HepG2 (cell line): ENCODE results near the gene WDHD1. TPM values are rescaled to one million over a fixed set of nuclear protein-coding genes. Genes with fewer than 3 reads are reported as not detected.

Source experiments
- AFF4 ChIP-seq: sonication (generic); formaldehyde crosslinking; IDR thresholded peaks from 2 replicates; pipeline ENCODE4 v1.4.0; 2020; ENCODE audit warnings: missing genetic modification reagents
- ATRX ChIP-seq: sonication (generic); formaldehyde crosslinking; IDR thresholded peaks from 2 replicates; pipeline ENCODE4 v1.4.0; 2020; ENCODE audit warnings: missing genetic modification reagents, borderline replicate concordance
- CREM ChIP-seq, 2 experiments: sonication (generic) in 1 of 2; formaldehyde crosslinking in 1 of 2; IDR thresholded peaks; 2 replicates each; pipeline versions ENCODE4 v1.4.0 to v1.6.1; 2016 to 2020; ENCODE audit warnings: antibody characterized with exemption in 1 of 2, mild to moderate bottlenecking in 1 of 2, missing genetic modification reagents in 1 of 2
- KDM3A ChIP-seq: IDR thresholded peaks from 2 replicates; pipeline ENCODE4 v1.6.1; 2018; ENCODE audit warnings: low read depth, missing compliant biosample characterization
- ZBTB10 ChIP-seq: sonication (generic); formaldehyde crosslinking; IDR thresholded peaks from 2 replicates; pipeline ENCODE4 v1.4.0; 2020; ENCODE audit warnings: missing genetic modification reagents, borderline replicate concordance
- ZNF124 ChIP-seq: sonication (generic); formaldehyde crosslinking; IDR thresholded peaks from 2 replicates; pipeline ENCODE4 v1.4.0; 2020; ENCODE audit warnings: missing genetic modification reagents
- ZNF367 ChIP-seq: sonication (generic); formaldehyde crosslinking; IDR thresholded peaks from 2 replicates; pipeline ENCODE4 v1.4.0; 2020; ENCODE audit warnings: missing genetic modification reagents, borderline replicate concordance
- ZNF619 ChIP-seq: sonication (generic); formaldehyde crosslinking; IDR thresholded peaks from 2 replicates; pipeline ENCODE4 v1.4.0; 2020; ENCODE audit warnings: mild to moderate bottlenecking, missing genetic modification reagents
- ZNF646 ChIP-seq: sonication (generic); formaldehyde crosslinking; IDR thresholded peaks from 2 replicates; pipeline ENCODE4 v1.9.0; 2021; ENCODE audit warnings: mild to moderate bottlenecking, missing genetic modification reagents
- polyA plus RNA-seq, 8 experiments: library from polyadenylated mRNA; depleted of rRNA in 3 of 8; stranded (reverse) in 7 of 8; unstranded in 1 of 8; fragments of >200 nt; fragmentation: Illumina TruSeq in 4 of 8; extraction: Trizol in 4 of 8; gene quantifications; 2 replicates each; pipeline versions ENCODE4 v1.2.1 to v1.2.3, GENCODE V29; 2011 to 2016; ENCODE audit warnings: low read depth in 4 of 8, missing spikeins in 1 of 8, mixed read lengths in 1 of 8; ENCODE audit not compliant: insufficient read depth in 1 of 8
- total RNA-seq, 5 experiments: library from RNA; depleted of rRNA; stranded (reverse); fragments of >200 nt; fragmentation: Illumina TruSeq; extraction: Trizol; gene quantifications; 2 replicates each; pipeline ENCODE4 v1.2.3, GENCODE V29; 2016; ENCODE audit warnings: low read depth in 1 of 5
- TF ChIP-seq, protein P1 (sequence below): sonication (generic); formaldehyde crosslinking; conservative IDR thresholded peaks from 2 replicates; pipeline ENCODE4 v1.4.0; 2020; ENCODE audit warnings: missing genetic modification reagents
- TF ChIP-seq, protein P2 (sequence below): sonication (generic); formaldehyde crosslinking; IDR thresholded peaks from 2 replicates; pipeline ENCODE4 v1.5.0; 2020; ENCODE audit warnings: mild to moderate bottlenecking, missing genetic modification reagents

The WDHD1 gene
- total and polyA plus RNA-seq, 2 of the 13 experiments (the other 11 are each of a cell fraction or from before 2014, with no cell fraction given): 5.5 to 27.5 TPM

DNA sequence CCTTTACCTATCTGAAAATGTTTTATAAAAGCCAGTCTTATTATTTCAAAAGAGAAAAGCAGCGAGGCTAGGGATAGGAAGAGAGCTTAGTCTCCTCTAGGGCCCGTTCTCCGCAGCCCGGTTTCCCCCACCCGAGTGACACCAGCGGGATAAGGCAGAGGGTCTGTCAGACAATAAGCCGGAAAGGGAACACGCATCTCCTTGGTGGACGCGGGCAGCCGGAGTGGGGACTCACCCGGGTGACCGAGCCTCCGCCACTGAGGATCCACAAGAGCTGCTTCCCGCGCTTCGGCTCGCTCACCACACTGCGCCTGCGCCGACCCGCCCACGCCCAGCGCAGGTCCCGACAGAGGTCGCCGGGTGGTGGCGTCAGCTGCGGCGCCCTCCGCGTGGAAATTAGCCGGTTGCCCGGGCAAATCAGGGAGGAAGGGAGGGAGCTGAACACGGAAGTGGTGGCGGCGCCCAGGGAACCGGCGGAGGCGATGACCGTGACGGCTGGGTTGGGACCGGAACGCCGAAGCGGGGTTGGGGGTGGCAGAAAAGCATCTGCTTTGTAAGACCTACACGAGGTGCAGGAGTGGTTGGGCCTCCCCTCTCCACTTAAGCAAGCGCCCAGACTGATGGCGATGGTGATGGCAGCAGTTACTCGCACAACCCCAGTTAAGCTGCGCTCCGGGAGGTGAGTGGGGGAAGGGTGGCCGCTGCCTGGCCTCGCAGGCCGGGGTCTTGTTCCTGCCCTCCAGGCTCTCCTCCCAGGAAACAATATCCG lies at the start of gene WDHD1, which contains the start of gene SOCS4 (continued):
- TF ChIP-seq, protein P1, sequence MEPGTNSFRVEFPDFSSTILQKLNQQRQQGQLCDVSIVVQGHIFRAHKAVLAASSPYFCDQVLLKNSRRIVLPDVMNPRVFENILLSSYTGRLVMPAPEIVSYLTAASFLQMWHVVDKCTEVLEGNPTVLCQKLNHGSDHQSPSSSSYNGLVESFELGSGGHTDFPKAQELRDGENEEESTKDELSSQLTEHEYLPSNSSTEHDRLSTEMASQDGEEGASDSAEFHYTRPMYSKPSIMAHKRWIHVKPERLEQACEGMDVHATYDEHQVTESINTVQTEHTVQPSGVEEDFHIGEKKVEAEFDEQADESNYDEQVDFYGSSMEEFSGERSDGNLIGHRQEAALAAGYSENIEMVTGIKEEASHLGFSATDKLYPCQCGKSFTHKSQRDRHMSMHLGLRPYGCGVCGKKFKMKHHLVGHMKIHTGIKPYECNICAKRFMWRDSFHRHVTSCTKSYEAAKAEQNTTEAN (CRISPR knock-in tag): 0 out of 2 replicates have a peak, but pooled peaks have one; percentile 52
- peak; percentile 65; the same call in 1 of the 2 replicates for TF ChIP-seq ZNF124 (CRISPR knock-in tag)
- no peak for TF ChIP-seq ZNF367 (CRISPR knock-in tag)
- peak; percentile 93 for TF ChIP-seq CREM (IDR thresholded peaks at IDR 0.05)
- TF ChIP-seq CREM (CRISPR knock-in tag; IDR thresholded peaks at IDR 0.05): peak; percentile 84
- TF ChIP-seq, protein P2, sequence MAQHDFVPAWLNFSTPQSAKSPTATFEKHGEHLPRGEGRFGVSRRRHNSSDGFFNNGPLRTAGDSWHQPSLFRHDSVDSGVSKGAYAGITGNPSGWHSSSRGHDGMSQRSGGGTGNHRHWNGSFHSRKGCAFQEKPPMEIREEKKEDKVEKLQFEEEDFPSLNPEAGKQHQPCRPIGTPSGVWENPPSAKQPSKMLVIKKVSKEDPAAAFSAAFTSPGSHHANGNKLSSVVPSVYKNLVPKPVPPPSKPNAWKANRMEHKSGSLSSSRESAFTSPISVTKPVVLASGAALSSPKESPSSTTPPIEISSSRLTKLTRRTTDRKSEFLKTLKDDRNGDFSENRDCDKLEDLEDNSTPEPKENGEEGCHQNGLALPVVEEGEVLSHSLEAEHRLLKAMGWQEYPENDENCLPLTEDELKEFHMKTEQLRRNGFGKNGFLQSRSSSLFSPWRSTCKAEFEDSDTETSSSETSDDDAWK: no peak
- no peak for TF ChIP-seq AFF4 (CRISPR knock-in tag)
- TF ChIP-seq ZNF646 (CRISPR knock-in tag): no peak
- no peak for TF ChIP-seq ATRX (CRISPR knock-in tag)
- peak; percentile 70; the same call in 1 of the 2 replicates for TF ChIP-seq ZNF619 (CRISPR knock-in tag)
- peak; percentile 92 for TF ChIP-seq KDM3A (CRISPR knock-in tag)
- TF ChIP-seq ZBTB10 (CRISPR knock-in tag): no peak
